HepG2 (cell line): ENCODE results near the gene POLRMT. TPM values are rescaled to one million over a fixed set of nuclear protein-coding genes. Genes with fewer than 3 reads are reported as not detected.

Experiments
- ERF ChIP-seq: IDR thresholded peaks from 2 replicates; pipeline ENCODE4 v1.6.1; 2018; ENCODE audit warnings: missing biosample characterization, missing genetic modification reagents
- MED8 ChIP-seq: sonication (generic); formaldehyde crosslinking; IDR thresholded peaks from 2 replicates; pipeline ENCODE4 v1.8.1; 2023; ENCODE audit warnings: mild to moderate bottlenecking, missing genetic modification reagents; ENCODE audit not compliant: insufficient replicate concordance
- MTA1 ChIP-seq: sonication (generic); formaldehyde crosslinking; IDR thresholded peaks from 2 replicates; pipeline ENCODE4 v1.4.0; 2020; ENCODE audit warnings: missing genetic modification reagents, mild to moderate bottlenecking, borderline replicate concordance
- POGZ ChIP-seq: sonication (generic); formaldehyde crosslinking; IDR thresholded peaks from 2 replicates; pipeline ENCODE4 v1.4.0; 2020; ENCODE audit warnings: mild to moderate bottlenecking, missing genetic modification reagents
- SP2 ChIP-seq: sonication (generic); formaldehyde crosslinking; IDR thresholded peaks from 2 replicates; pipeline ENCODE4 v1.5.1; 2020; ENCODE audit warnings: mild to moderate bottlenecking, missing genetic modification reagents
- STAT5B ChIP-seq: sonication (generic); formaldehyde crosslinking; IDR thresholded peaks from 2 replicates; pipeline ENCODE4 v1.4.0; 2020; ENCODE audit warnings: missing genetic modification reagents
- THAP11 ChIP-seq: IDR thresholded peaks from 2 replicates; pipeline ENCODE4 v1.6.1; 2016; ENCODE audit warnings: missing biosample characterization, missing genetic modification reagents
- ZKSCAN1 ChIP-seq: fragments of 150-350 bp; IDR thresholded peaks from 2 replicates; pipeline ENCODE4 v1.6.1; 2014; ENCODE audit warnings: low read length
- ZNF33B ChIP-seq: sonication (generic); formaldehyde crosslinking; IDR thresholded peaks from 2 replicates; pipeline ENCODE4 v1.5.1; 2020; ENCODE audit warnings: mild to moderate bottlenecking, missing genetic modification reagents
- ZNF460 ChIP-seq: sonication (generic); formaldehyde crosslinking; IDR thresholded peaks from 2 replicates; pipeline ENCODE4 v1.5.1; 2020; ENCODE audit warnings: missing genetic modification reagents, mild to moderate bottlenecking, borderline replicate concordance
- ZNF652 ChIP-seq: IDR thresholded peaks from 2 replicates; pipeline ENCODE4 v1.6.1; 2016; ENCODE audit warnings: low read depth, borderline replicate concordance
- ZNF850 ChIP-seq: sonication (generic); formaldehyde crosslinking; conservative IDR thresholded peaks from 2 replicates; pipeline ENCODE4 v1.9.0; 2021; ENCODE audit warnings: mild to moderate bottlenecking, missing genetic modification reagents
- polyA plus RNA-seq, 8 experiments: library from polyadenylated mRNA; depleted of rRNA in 3 of 8; stranded (reverse) in 7 of 8; unstranded in 1 of 8; fragments of >200 nt; fragmentation: Illumina TruSeq in 4 of 8; extraction: Trizol in 4 of 8; gene quantifications; 2 replicates each; pipeline versions ENCODE4 v1.2.1 to v1.2.3, GENCODE V29; 2011 to 2016; ENCODE audit warnings: low read depth in 4 of 8, missing spikeins in 1 of 8, mixed read lengths in 1 of 8; ENCODE audit not compliant: insufficient read depth in 1 of 8
- total RNA-seq, 5 experiments: library from RNA; depleted of rRNA; stranded (reverse); fragments of >200 nt; fragmentation: Illumina TruSeq; extraction: Trizol; gene quantifications; 2 replicates each; pipeline ENCODE4 v1.2.3, GENCODE V29; 2016; ENCODE audit warnings: low read depth in 1 of 5
- TF ChIP-seq, protein P1 (sequence below): sonication (generic); formaldehyde crosslinking; IDR thresholded peaks from 2 replicates; pipeline ENCODE4 v1.8.1; 2023; ENCODE audit warnings: mild to moderate bottlenecking, missing genetic modification reagents
- TF ChIP-seq, protein P2 (sequence below): sonication (generic); formaldehyde crosslinking; IDR thresholded peaks from 2 replicates; pipeline ENCODE4 v1.5.0; 2020; ENCODE audit warnings: missing genetic modification reagents
- TF ChIP-seq, protein P3 (sequence below): sonication (generic); formaldehyde crosslinking; IDR thresholded peaks from 2 replicates; pipeline ENCODE4 v1.4.0; 2020; ENCODE audit warnings: low read depth, mild to moderate bottlenecking, missing genetic modification reagents
- TF ChIP-seq, protein P4 (sequence below): sonication (generic); formaldehyde crosslinking; IDR thresholded peaks from 2 replicates; pipeline ENCODE4 v1.5.0; 2020; ENCODE audit warnings: mild to moderate bottlenecking, missing genetic modification reagents
- TF ChIP-seq, protein P5 (sequence below): IDR thresholded peaks from 2 replicates; pipeline ENCODE4 v1.6.1; 2018; ENCODE audit warnings: missing genetic modification reagents, mild to moderate bottlenecking, missing compliant biosample characterization
- TF ChIP-seq, protein P6 (sequence below): sonication (generic); formaldehyde crosslinking; IDR thresholded peaks from 2 replicates; pipeline ENCODE4 v1.5.1; 2020; ENCODE audit warnings: mild to moderate bottlenecking, missing genetic modification reagents

Gene POLRMT
- total and polyA plus RNA-seq, 2 of the 13 experiments (the other 11 are each of a cell fraction or from before 2014, with no cell fraction given): 78.0 to 101 TPM

DNA sequence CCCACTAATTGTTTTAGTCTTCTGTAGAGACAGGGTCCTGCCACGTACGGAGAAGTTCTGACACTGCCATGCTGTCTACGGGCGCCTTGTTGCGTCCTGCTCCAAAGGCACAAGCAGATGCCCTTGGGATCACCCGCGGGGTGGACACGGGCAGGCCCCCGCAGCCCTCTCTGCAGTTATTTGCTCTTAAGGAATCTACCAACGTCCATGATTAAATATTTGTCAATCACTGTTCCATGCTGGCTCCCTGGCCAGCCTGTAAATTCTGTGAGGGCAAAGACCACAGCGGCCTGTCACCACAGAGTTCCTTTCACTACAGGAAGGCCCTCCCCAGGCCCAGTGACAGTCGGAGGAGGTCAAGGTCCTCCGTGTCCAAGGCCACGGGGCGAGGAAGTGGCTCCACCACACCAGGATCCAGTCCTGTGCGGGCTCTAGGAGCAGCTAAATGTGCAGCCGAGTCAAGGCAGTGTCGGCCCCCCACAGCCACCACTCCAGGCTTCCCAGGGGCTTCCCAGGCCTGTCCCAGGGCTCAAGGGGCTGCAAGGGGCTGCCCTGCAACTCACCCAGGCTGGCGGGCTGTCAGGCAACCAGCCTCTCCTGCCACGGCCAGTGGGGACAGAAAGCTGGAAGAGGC, 27.6 kb upstream of the POLRMT start (continued):
- TF ChIP-seq, protein P1, sequence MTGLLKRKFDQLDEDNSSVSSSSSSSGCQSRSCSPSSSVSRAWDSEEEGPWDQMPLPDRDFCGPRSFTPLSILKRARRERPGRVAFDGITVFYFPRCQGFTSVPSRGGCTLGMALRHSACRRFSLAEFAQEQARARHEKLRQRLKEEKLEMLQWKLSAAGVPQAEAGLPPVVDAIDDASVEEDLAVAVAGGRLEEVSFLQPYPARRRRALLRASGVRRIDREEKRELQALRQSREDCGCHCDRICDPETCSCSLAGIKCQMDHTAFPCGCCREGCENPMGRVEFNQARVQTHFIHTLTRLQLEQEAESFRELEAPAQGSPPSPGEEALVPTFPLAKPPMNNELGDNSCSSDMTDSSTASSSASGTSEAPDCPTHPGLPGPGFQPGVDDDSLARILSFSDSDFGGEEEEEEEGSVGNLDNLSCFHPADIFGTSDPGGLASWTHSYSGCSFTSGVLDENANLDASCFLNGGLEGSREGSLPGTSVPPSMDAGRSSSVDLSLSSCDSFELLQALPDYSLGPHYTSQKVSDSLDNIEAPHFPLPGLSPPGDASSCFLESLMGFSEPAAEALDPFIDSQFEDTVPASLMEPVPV (CRISPR knock-in tag): no peak
- TF ChIP-seq ZNF460 (CRISPR knock-in tag): no peak
- TF ChIP-seq, protein P2, sequence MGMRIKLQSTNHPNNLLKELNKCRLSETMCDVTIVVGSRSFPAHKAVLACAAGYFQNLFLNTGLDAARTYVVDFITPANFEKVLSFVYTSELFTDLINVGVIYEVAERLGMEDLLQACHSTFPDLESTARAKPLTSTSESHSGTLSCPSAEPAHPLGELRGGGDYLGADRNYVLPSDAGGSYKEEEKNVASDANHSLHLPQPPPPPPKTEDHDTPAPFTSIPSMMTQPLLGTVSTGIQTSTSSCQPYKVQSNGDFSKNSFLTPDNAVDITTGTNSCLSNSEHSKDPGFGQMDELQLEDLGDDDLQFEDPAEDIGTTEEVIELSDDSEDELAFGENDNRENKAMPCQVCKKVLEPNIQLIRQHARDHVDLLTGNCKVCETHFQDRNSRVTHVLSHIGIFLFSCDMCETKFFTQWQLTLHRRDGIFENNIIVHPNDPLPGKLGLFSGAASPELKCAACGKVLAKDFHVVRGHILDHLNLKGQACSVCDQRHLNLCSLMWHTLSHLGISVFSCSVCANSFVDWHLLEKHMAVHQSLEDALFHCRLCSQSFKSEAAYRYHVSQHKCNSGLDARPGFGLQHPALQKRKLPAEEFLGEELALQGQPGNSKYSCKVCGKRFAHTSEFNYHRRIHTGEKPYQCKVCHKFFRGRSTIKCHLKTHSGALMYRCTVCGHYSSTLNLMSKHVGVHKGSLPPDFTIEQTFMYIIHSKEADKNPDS: no peak
- peak; percentile 84 for TF ChIP-seq MTA1
- TF ChIP-seq, protein P3, sequence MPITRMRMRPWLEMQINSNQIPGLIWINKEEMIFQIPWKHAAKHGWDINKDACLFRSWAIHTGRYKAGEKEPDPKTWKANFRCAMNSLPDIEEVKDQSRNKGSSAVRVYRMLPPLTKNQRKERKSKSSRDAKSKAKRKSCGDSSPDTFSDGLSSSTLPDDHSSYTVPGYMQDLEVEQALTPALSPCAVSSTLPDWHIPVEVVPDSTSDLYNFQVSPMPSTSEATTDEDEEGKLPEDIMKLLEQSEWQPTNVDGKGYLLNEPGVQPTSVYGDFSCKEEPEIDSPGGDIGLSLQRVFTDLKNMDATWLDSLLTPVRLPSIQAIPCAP (CRISPR knock-in tag): no peak; the same call in 1 of the 2 replicates
- peak; percentile 81 for TF ChIP-seq POGZ (CRISPR knock-in tag)
- TF ChIP-seq SP2 (CRISPR knock-in tag): peak; percentile 11
- TF ChIP-seq, protein P4, sequence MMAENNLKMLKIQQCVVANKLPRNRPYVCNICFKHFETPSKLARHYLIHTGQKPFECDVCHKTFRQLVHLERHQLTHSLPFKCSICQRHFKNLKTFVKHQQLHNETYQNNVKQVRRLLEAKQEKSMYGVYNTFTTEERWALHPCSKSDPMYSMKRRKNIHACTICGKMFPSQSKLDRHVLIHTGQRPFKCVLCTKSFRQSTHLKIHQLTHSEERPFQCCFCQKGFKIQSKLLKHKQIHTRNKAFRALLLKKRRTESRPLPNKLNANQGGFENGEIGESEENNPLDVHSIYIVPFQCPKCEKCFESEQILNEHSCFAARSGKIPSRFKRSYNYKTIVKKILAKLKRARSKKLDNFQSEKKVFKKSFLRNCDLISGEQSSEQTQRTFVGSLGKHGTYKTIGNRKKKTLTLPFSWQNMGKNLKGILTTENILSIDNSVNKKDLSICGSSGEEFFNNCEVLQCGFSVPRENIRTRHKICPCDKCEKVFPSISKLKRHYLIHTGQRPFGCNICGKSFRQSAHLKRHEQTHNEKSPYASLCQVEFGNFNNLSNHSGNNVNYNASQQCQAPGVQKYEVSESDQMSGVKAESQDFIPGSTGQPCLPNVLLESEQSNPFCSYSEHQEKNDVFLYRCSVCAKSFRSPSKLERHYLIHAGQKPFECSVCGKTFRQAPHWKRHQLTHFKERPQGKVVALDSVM (CRISPR knock-in tag): 0 out of 2 replicates have a peak, but pooled peaks have one; percentile 59
- TF ChIP-seq MED8 (CRISPR knock-in tag): peak; percentile 14
- no peak for TF ChIP-seq STAT5B (CRISPR knock-in tag)
- peak; percentile 8; the same call in 1 of the 2 replicates for TF ChIP-seq ZKSCAN1
- peak; percentile 85 for TF ChIP-seq THAP11 (CRISPR knock-in tag)
- 0 out of 2 replicates have a peak, but pooled peaks have one; percentile 21 for TF ChIP-seq ZNF652 (CRISPR knock-in tag)
- no peak for TF ChIP-seq ZNF850 (CRISPR knock-in tag)
- peak; percentile 96 for TF ChIP-seq ERF (CRISPR knock-in tag)
- TF ChIP-seq, protein P5, sequence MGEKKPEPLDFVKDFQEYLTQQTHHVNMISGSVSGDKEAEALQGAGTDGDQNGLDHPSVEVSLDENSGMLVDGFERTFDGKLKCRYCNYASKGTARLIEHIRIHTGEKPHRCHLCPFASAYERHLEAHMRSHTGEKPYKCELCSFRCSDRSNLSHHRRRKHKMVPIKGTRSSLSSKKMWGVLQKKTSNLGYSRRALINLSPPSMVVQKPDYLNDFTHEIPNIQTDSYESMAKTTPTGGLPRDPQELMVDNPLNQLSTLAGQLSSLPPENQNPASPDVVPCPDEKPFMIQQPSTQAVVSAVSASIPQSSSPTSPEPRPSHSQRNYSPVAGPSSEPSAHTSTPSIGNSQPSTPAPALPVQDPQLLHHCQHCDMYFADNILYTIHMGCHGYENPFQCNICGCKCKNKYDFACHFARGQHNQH: peak; percentile 99
- TF ChIP-seq, protein P6, sequence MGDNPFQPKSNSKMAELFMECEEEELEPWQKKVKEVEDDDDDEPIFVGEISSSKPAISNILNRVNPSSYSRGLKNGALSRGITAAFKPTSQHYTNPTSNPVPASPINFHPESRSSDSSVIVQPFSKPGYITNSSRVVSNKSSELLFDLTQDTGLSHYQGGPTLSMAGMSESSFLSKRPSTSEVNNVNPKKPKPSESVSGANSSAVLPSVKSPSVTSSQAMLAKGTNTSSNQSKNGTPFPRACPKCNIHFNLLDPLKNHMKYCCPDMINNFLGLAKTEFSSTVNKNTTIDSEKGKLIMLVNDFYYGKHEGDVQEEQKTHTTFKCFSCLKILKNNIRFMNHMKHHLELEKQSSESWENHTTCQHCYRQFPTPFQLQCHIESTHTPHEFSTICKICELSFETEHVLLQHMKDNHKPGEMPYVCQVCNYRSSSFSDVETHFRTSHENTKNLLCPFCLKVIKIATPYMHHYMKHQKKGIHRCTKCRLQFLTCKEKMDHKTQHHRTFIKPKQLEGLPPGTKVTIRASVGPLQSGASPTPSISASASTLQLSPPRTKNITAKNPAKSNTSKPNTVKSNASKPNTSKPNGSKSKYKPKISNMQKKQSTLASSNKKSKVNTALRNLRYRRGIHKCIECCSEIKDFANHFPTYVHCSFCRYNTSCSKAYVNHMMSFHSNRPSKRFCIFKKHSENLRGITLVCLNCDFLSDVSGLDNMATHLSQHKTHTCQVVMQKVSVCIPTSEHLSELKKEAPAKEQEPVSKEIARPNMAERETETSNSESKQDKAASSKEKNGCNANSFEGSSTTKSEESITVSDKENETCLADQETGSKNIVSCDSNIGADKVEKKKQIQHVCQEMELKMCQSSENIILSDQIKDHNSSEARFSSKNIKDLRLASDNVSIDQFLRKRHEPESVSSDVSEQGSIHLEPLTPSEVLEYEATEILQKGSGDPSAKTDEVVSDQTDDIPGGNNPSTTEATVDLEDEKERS (CRISPR knock-in tag): peak; percentile 91
- TF ChIP-seq ZNF33B (CRISPR knock-in tag): no peak
